IMR-90 (cell line): Measurements from ENCODE around the gene SLC9A1. TPM values are rescaled to one million over a fixed set of nuclear protein-coding genes. Genes with fewer than 3 reads are reported as not detected.
A peak's percentile ranks its signal among the peaks of the same experiment; 100 is the strongest.

Experiments used
- ATAC-seq: fragments of 200-7000 bp; cut with Tn5 transposase; 2 replicates; pipeline ENCODE4 v1.9.1; 2020; ENCODE audit warnings: low read depth, mild to moderate bottlenecking, moderate library complexity
- BruUV-seq: library from RNA; stranded (reverse); fragments of 400-500 nt; replicated peaks from 2 replicates; lab custom pipeline; 2021; lab: Mats Ljungman, UMichigan
- CTCF ChIA-PET: fragments of 300-600 bp; formaldehyde crosslinking; extraction: SDS; loops from one replicate; lab custom pipeline; 2021; ENCODE audit warnings: antibody characterized with exemption; lab: Yijun Ruan, JAX
- POLR2A ChIA-PET: fragments of 300-600 bp; sonication (Branson Sonifier 250); formaldehyde crosslinking; loops from one replicate; lab custom pipeline; 2022; ENCODE audit warnings: antibody characterized with exemption; ENCODE audit not compliant: unreplicated experiment; lab: Charles Lee
- DNase-seq: peaks from one replicate; pipeline ENCODE4 v3.0.0; 2013
- H2AFZ ChIP-seq: replicated peaks from 2 replicates; pipeline ENCODE3; 2013; ENCODE audit warnings: low read length, mild to moderate bottlenecking; ENCODE audit not compliant: poor library complexity
- H2AK5ac ChIP-seq: 2 replicates; pipeline ENCODE4 v1.6.1; 2013; ENCODE audit warnings: low read depth, low read length, inconsistent platforms
- H2AK9ac ChIP-seq: replicated peaks from 2 replicates; pipeline ENCODE3; 2013; ENCODE audit warnings: mild to moderate bottlenecking, low read depth, low read length, moderate library complexity; ENCODE audit not compliant: poor library complexity
- H2BK120ac ChIP-seq: 2 replicates; pipeline ENCODE4 v1.6.1; 2013; ENCODE audit warnings: low read depth, low read length, inconsistent platforms
- H2BK15ac ChIP-seq: 3 replicates; pipeline ENCODE4 v1.6.1; 2013; ENCODE audit warnings: low read depth, low read length, inconsistent platforms
- H2BK20ac ChIP-seq: 2 replicates; pipeline ENCODE4 v1.6.1; 2013; ENCODE audit warnings: low read depth, mild to moderate bottlenecking, inconsistent platforms, low read length, moderate library complexity
- H2BK5ac ChIP-seq: 2 replicates; pipeline ENCODE4 v1.6.1; 2013; ENCODE audit warnings: mild to moderate bottlenecking, low read depth, low read length, inconsistent platforms; ENCODE audit not compliant: poor library complexity, severe bottlenecking
- H3K14ac ChIP-seq: replicated peaks from 2 replicates; pipeline ENCODE4 v1.6.1; 2013; ENCODE audit warnings: low read depth, low read length, inconsistent platforms
- H3K18ac ChIP-seq: 2 replicates; pipeline ENCODE4 v1.6.1; 2013; ENCODE audit warnings: low read depth, low read length, control low read depth
- H3K23ac ChIP-seq: 2 replicates; pipeline ENCODE4 v1.6.1; 2013; ENCODE audit warnings: low read depth, low read length, inconsistent platforms
- H3K27ac ChIP-seq: 2 replicates; pipeline ENCODE4 v1.5.1; 2013; ENCODE audit warnings: mild to moderate bottlenecking, control low read depth, low read length; ENCODE audit not compliant: insufficient read depth
- H3K27me3 ChIP-seq: 2 replicates; pipeline ENCODE4 v1.6.1; 2013; ENCODE audit warnings: low read length; ENCODE audit not compliant: control insufficient read depth, insufficient read depth
- H3K36me3 ChIP-seq: 2 replicates; pipeline ENCODE4 v1.6.1; 2013; ENCODE audit warnings: low read length, mixed read lengths; ENCODE audit not compliant: control insufficient read depth, insufficient read depth
- H3K4ac ChIP-seq: 2 replicates; pipeline ENCODE4 v1.6.1; 2013; ENCODE audit warnings: low read depth, low read length, inconsistent platforms
- H3K4me1 ChIP-seq: 2 replicates; pipeline ENCODE4 v1.6.1; 2013; ENCODE audit warnings: low read length, mixed read lengths; ENCODE audit not compliant: control insufficient read depth, insufficient read depth
- H3K4me2 ChIP-seq: 2 replicates; pipeline ENCODE4 v1.6.1; 2013; ENCODE audit warnings: low read depth, mild to moderate bottlenecking, control low read depth, low read length, moderate library complexity
- H3K4me3 ChIP-seq: 2 replicates; pipeline ENCODE4 v1.5.1; 2013; ENCODE audit warnings: low read depth, mild to moderate bottlenecking, control low read depth, low read length, moderate library complexity; ENCODE audit not compliant: insufficient read depth
- H3K56ac ChIP-seq: 2 replicates; pipeline ENCODE4 v1.6.1; 2013; ENCODE audit warnings: low read length, inconsistent platforms; ENCODE audit not compliant: insufficient read depth; ENCODE audit errors: extremely low read depth
- H3K79me1 ChIP-seq, 2 experiments: 2 replicates each; pipeline ENCODE4 v1.6.1; 2013; ENCODE audit warnings: low read length in 2 of 2, inconsistent platforms in 1 of 2, low read depth in 1 of 2
- H3K9ac ChIP-seq: 2 replicates; pipeline ENCODE4 v1.6.1; 2013; ENCODE audit warnings: low read depth, low read length, control low read depth
- H3K9me1 ChIP-seq: 2 replicates; pipeline ENCODE4 v1.6.1; 2013; ENCODE audit warnings: low read length, inconsistent platforms; ENCODE audit not compliant: insufficient read depth
- H3K9me3 ChIP-seq: 2 replicates; pipeline ENCODE4 v1.6.1; 2013; ENCODE audit warnings: low read length; ENCODE audit not compliant: control insufficient read depth, insufficient read depth
- H4K20me1 ChIP-seq: 2 replicates; pipeline ENCODE4 v1.6.1; 2013; ENCODE audit warnings: low read length, inconsistent platforms; ENCODE audit not compliant: insufficient read depth
- H4K5ac ChIP-seq: 2 replicates; pipeline ENCODE4 v1.6.1; 2013; ENCODE audit warnings: mild to moderate bottlenecking, low read depth, low read length, control low read depth
- H4K8ac ChIP-seq, 2 experiments: 2 replicates each; pipeline ENCODE4 v1.6.1; 2013; ENCODE audit warnings: low read depth in 2 of 2, low read length in 2 of 2, control low read depth in 1 of 2, inconsistent platforms in 1 of 2
- H4K91ac ChIP-seq: 2 replicates; pipeline ENCODE4 v1.6.1; 2013; ENCODE audit warnings: low read depth, low read length, inconsistent platforms; ENCODE audit not compliant: insufficient read depth
- BHLHE40 ChIP-seq: fragments of 150-350 bp; IDR thresholded peaks from 2 replicates; pipeline ENCODE4 v1.6.1; 2016; ENCODE audit warnings: mild to moderate bottlenecking, low read depth, low read length
- CHD1 ChIP-seq: IDR thresholded peaks from 2 replicates; pipeline ENCODE4 v1.6.1; 2012; ENCODE audit warnings: low read depth, low read length, improper control_type of control experiment
- FOS ChIP-seq: fragments of 150-350 bp; IDR thresholded peaks from 2 replicates; pipeline ENCODE4 v1.6.1; 2016; ENCODE audit warnings: low read depth, low read length
- MAFK ChIP-seq: IDR thresholded peaks from 2 replicates; pipeline ENCODE4 v1.6.1; 2012; ENCODE audit warnings: low read depth, low read length, improper control_type of control experiment
- MAZ ChIP-seq: IDR thresholded peaks from 2 replicates; pipeline ENCODE4 v1.6.1; 2012; ENCODE audit warnings: low read depth, mild to moderate bottlenecking, low read length, improper control_type of control experiment, moderate library complexity, borderline replicate concordance
- MXI1 ChIP-seq: IDR thresholded peaks from 2 replicates; pipeline ENCODE4 v1.6.1; 2012; ENCODE audit warnings: low read depth, mild to moderate bottlenecking, low read length, moderate library complexity, borderline replicate concordance
- NFE2L2 ChIP-seq: fragments of 150-350 bp; IDR thresholded peaks from 2 replicates; pipeline ENCODE4 v1.6.1; 2016; ENCODE audit warnings: low read depth, mild to moderate bottlenecking, low read length
- POLR2A ChIP-seq: IDR thresholded peaks from 2 replicates; pipeline ENCODE4 v1.6.1; 2012; ENCODE audit warnings: mild to moderate bottlenecking, low read depth, low read length
- RAD21 ChIP-seq: IDR thresholded peaks from 2 replicates; pipeline ENCODE4 v1.6.1; 2012; ENCODE audit warnings: low read length, improper control_type of control experiment
- RCOR1 ChIP-seq: IDR thresholded peaks from 2 replicates; pipeline ENCODE4 v1.6.1; 2012; ENCODE audit warnings: mild to moderate bottlenecking, low read length, improper control_type of control experiment; ENCODE audit not compliant: insufficient replicate concordance
- RFX5 ChIP-seq: IDR thresholded peaks from 2 replicates; pipeline ENCODE4 v1.8.0; 2012; ENCODE audit warnings: low read depth, mild to moderate bottlenecking, low read length, moderate library complexity
- SMC3 ChIP-seq: fragments of 150-350 bp; IDR thresholded peaks from 2 replicates; pipeline ENCODE4 v1.6.1; 2016; ENCODE audit warnings: low read depth, mild to moderate bottlenecking, antibody characterized with exemption, low read length, moderate library complexity
- WGBS, 2 experiments: methylation state at CpG; one replicate each; pipeline versions ENCODE4 v1.1.5 to v1.1.7; 2013; ENCODE audit warnings: missing lambda C conversion rate in 2 of 2; ENCODE audit not compliant: insufficient read length in 1 of 2; ENCODE audit errors: extremely low coverage in 2 of 2; 5-methylcytosine and 5-hydroxymethylcytosine counted together
- dilution Hi-C: fragments of 300-500 bp; cut with HindIII; formaldehyde crosslinking; loops from one replicate; pipeline ENCODE4 v1.14.3; 2018; ENCODE audit warnings: low sequenced_read_pairs; ENCODE audit not compliant: unreplicated experiment
- in situ Hi-C: fragments of 300-500 bp; cut with MboI; formaldehyde crosslinking; loops from 3 replicates; pipeline ENCODE4 v1.14.3; 2019; ENCODE audit warnings: low sequenced_read_pairs, inconsistent platforms, mixed read lengths
- intact Hi-C: fragments of 100-400 bp; cut with micrococcal nuclease; formaldehyde crosslinking; loops from 2 replicates; pipeline ENCODE4 v1.10.0; 2022
- polyA plus RNA-seq, 3 experiments: library from polyadenylated mRNA; depleted of rRNA; stranded (reverse); fragments of >200 nt; gene quantifications; 2 replicates each; pipeline ENCODE4 v1.2.3, GENCODE V29; 2012; ENCODE audit warnings: low replicate concordance in 1 of 3
- total RNA-seq: library from RNA; depleted of rRNA; stranded (reverse); fragments of >200 nt; gene quantifications from 2 replicates; pipeline ENCODE4 v1.2.3, GENCODE V29; 2012
- TF ChIP-seq, protein P1 (sequence below): fragments of 150-350 bp; IDR thresholded peaks from 2 replicates; pipeline ENCODE4 v1.6.1; 2017; ENCODE audit warnings: mild to moderate bottlenecking, antibody characterized with exemption, low read length, low read depth
- TF ChIP-seq, protein P2 (sequence below): conservative IDR thresholded peaks from 2 replicates; pipeline ENCODE4 v1.5.1; 2012; ENCODE audit warnings: mild to moderate bottlenecking, low read depth, low read length, improper control_type of control experiment
- TF ChIP-seq, protein P3 (sequence below): fragments of 150-350 bp; IDR thresholded peaks from 2 replicates; pipeline ENCODE4 v1.6.1; 2016; ENCODE audit warnings: low read depth, mild to moderate bottlenecking, low read length, moderate library complexity, borderline replicate concordance

The SLC9A1 gene
- total and polyA plus RNA-seq, 2 of the 4 experiments (the other 2 are of a cell fraction) = 2.0 to 21.2 TPM

DNA sequence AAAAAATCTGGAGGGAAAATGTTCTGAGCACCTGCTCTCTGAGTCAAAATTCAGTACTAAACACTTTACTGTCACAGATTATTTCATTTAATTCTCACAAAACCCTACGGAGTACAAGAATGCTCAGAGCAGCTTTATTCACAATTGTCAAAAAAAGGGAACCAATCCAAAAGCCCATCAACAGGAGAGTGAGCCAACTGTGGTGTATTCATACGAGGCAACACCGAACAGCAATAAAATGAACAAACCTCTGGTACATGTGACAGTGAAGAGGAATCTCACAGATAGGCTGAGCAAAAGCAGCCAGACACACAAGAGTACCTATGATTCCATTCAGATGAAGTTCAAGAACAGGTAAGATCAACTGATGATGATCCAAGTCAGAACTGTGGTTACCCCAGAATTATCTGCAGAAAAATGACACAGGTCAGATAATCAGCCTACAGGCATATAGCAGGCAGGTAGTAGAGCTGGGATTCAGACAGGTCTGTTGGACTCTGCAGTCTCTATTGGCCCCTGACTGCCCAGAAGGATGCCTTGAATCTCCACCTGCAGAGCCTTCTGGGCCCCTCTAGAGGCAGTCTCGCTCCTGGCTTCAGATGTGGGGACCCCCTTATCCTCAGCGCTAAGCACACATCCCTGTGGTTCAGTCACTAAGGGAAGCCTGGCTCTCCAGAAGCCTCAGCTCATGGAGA lies 19.2 kb downstream of the SLC9A1 start:
- POLR2A ChIA-PET = no interaction called here
- H2AK9ac ChIP-seq = no peak overlapping the region
- no peak overlapping the region for H2BK15ac ChIP-seq
- no peak; the same call in 1 of the 2 replicates for ATAC-seq
- H3K56ac ChIP-seq = no peak overlapping the region
- peaks cover 36 to 80% of the 10 kb centered on the region in 2 experiments for H3K79me1 ChIP-seq
- H4K91ac ChIP-seq = no peak overlapping the region
- H2AFZ ChIP-seq = no peak overlapping the region
- H3K27ac ChIP-seq = no peak overlapping the region
- H2BK20ac ChIP-seq = no peak overlapping the region
- TF ChIP-seq, protein P1, sequence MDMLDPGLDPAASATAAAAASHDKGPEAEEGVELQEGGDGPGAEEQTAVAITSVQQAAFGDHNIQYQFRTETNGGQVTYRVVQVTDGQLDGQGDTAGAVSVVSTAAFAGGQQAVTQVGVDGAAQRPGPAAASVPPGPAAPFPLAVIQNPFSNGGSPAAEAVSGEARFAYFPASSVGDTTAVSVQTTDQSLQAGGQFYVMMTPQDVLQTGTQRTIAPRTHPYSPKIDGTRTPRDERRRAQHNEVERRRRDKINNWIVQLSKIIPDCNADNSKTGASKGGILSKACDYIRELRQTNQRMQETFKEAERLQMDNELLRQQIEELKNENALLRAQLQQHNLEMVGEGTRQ = no peak
- TF ChIP-seq RFX5 (no peak), MAFK (no peak), RCOR1 (no peak), RAD21 (0 out of 2 replicates have a peak, but pooled peaks have one; percentile 3), MXI1 (no peak), FOS (no peak), CHD1 (no peak), MAZ (no peak), NFE2L2 (no peak), BHLHE40 (no peak), SMC3 (no peak), POLR2A (no peak)
- TF ChIP-seq, protein P2, sequence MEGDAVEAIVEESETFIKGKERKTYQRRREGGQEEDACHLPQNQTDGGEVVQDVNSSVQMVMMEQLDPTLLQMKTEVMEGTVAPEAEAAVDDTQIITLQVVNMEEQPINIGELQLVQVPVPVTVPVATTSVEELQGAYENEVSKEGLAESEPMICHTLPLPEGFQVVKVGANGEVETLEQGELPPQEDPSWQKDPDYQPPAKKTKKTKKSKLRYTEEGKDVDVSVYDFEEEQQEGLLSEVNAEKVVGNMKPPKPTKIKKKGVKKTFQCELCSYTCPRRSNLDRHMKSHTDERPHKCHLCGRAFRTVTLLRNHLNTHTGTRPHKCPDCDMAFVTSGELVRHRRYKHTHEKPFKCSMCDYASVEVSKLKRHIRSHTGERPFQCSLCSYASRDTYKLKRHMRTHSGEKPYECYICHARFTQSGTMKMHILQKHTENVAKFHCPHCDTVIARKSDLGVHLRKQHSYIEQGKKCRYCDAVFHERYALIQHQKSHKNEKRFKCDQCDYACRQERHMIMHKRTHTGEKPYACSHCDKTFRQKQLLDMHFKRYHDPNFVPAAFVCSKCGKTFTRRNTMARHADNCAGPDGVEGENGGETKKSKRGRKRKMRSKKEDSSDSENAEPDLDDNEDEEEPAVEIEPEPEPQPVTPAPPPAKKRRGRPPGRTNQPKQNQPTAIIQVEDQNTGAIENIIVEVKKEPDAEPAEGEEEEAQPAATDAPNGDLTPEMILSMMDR = 0 out of 2 replicates have a peak, but pooled peaks have one; percentile 3
- TF ChIP-seq, protein P3, sequence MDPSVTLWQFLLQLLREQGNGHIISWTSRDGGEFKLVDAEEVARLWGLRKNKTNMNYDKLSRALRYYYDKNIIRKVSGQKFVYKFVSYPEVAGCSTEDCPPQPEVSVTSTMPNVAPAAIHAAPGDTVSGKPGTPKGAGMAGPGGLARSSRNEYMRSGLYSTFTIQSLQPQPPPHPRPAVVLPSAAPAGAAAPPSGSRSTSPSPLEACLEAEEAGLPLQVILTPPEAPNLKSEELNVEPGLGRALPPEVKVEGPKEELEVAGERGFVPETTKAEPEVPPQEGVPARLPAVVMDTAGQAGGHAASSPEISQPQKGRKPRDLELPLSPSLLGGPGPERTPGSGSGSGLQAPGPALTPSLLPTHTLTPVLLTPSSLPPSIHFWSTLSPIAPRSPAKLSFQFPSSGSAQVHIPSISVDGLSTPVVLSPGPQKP = no peak
- H2BK5ac ChIP-seq = no peak overlapping the region
- WGBS, 2 experiments = 52% methylated on average over 2 of the region's 5 CpGs; no CpG with 5 or more reads in 1 of the 2 experiments
- no peak overlapping the region for H4K5ac ChIP-seq
- no peak overlapping the region for H4K8ac ChIP-seq
- intact Hi-C loops (no loop called here), in situ Hi-C loops (no loop called here), dilution Hi-C loops (no loop called here)
- H2AK5ac ChIP-seq = no peak overlapping the region
- no peak overlapping the region for H3K14ac ChIP-seq
- no peaks in the 10 kb centered on the region for H3K27me3 ChIP-seq
- H3K4me3 ChIP-seq = no peak overlapping the region
- no peak overlapping the region for H3K18ac ChIP-seq
- H3K4me1 ChIP-seq = peaks cover 10% of the 10 kb centered on the region
- no peak overlapping the region for H3K4ac ChIP-seq
- H2BK120ac ChIP-seq = no peak overlapping the region
- H3K23ac ChIP-seq = no peak overlapping the region
- H3K9me1 ChIP-seq = peaks cover 35% of the 10 kb centered on the region
- no TSS peak for BruUV-seq
- no peak overlapping the region for H3K9ac ChIP-seq
- peaks cover 48% of the 10 kb centered on the region for H4K20me1 ChIP-seq
- no peaks in the 10 kb centered on the region for H3K9me3 ChIP-seq
- no peaks in the 10 kb centered on the region for H3K36me3 ChIP-seq
- CTCF ChIA-PET = interaction anchor here (0.6 kb wide), 1 partner anchor 70 kb away, joined by 3 read pairs; no protein-coding TSS in a partner anchor
- H3K4me2 ChIP-seq = no peak overlapping the region
- no peak for DNase-seq
